Skin epidermis (tissue), 12 donors: ENCODE measurements around the gene USP13.
A peak's percentile ranks its signal among the peaks of the same experiment; 100 is the strongest.
"Not testable (repeated sequence)": the region's sequence is repeated elsewhere in the genome, so short reads cannot be mapped to it uniquely, and the experiment has no call there.

Experiments
- H3K27ac ChIP-seq, 21 experiments: fragments of 200-600 bp; sonication (generic) in 11 of 21; one replicate each; pipeline ENCODE4 v1.5.0; 2020; ENCODE audit warnings: mild to moderate bottlenecking in 3 of 21, inconsistent platforms in 2 of 21, moderate library complexity in 2 of 21
- H3K4me3 ChIP-seq, 7 experiments: fragments of 200-600 bp; sonication (generic) in 2 of 7; one replicate each; pipeline ENCODE4 v1.5.0; 2020; ENCODE audit warnings: inconsistent platforms in 2 of 7, mild to moderate bottlenecking in 2 of 7, moderate library complexity in 1 of 7

USP13 gene

DNA sequence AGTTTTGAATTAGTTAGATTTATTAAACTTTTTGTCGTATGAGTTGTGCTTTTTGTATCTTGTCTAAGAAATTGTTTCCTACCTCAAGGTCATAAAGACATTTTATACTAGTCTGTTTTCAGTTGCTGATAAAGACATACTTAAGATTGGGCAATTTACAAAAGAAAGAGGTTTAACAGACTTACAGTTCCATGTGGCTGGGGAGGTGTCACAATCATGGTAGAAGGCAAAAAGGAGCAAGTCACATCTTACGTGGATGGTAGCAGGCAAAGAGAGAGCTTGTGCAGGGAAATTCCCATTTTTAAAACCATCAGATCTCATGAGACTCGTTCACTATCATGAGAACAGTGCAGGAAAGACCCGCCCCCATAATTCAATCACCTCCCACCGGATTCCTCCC lies 30.4 kb downstream of the USP13 start:
- H3K27ac ChIP-seq, H3K4me3 ChIP-seq: not testable (repeated sequence)

DNA sequence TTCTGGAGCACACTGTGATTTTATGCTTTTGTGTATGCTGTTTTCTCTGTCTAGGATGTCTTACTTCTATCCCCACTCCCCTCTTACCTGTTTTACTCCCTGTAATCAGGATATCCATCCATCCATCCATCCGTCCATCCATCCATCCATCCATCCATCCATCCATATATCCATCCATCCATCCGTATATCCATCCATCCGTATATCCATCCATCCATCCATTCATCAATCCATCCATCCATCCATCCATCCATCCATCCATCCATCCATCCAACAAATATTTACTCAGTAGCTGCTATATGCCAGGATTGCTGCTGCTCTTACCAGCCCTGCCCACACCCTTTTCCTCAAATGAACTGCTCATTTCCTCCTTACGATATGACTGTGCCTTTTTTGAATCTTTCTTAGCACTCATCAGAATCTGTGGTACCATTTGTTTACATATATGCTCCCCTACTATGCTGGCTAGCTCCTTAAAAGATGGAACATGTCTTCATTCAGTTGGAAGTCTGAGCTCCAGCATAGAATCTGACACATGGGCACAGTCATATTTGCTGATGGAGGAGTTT lies 35.2 kb downstream of the USP13 start:
- Histone ChIP-seq H3K4me3 (no peak overlapping the region), H3K27ac (no peak overlapping the region)

DNA sequence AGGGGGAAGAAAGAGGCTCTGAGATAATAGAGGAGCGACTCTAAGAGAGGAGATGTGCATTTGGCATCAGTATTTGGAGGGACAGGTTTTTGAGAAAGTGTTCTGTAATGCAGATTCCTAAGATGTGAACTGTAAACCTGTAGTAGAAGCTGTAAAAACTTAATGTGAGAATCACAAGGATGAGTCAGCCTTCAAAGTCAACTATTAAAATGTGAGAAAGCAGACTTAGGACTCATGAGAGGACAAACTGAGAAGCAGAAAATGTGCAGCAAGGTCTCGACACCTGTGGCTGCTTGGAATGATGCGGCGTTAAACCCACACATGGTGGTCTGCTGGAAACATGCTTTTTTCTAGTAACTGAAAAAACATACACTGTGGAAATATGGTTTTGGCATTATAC lies 36.0 kb downstream of the USP13 start:
- Histone ChIP-seq H3K27ac (no peak overlapping the region), H3K4me3 (no peak overlapping the region)

DNA sequence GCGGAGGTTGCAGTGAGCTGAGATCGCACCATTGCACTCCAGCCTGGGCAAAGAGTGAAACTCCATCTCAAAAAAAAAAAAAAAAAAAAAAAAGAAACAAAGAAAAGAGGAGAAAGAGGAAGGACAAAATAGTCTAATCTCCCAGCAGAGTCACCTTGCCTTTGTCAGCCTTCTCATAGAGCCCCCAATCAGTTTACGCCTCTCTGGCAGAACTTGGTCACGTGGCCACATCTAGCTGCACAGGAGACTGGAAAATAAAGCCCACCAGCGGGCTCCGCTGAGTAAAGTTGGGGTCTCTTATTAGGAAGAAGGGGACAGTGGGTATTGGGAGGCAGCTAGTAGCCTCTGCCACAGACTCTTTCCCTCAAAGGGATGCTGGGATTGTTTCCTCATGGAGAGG lies 41.9 kb downstream of the USP13 start:
- H3K27ac ChIP-seq: no peak overlapping the region
- H3K4me3 ChIP-seq: no peak overlapping the region

DNA sequence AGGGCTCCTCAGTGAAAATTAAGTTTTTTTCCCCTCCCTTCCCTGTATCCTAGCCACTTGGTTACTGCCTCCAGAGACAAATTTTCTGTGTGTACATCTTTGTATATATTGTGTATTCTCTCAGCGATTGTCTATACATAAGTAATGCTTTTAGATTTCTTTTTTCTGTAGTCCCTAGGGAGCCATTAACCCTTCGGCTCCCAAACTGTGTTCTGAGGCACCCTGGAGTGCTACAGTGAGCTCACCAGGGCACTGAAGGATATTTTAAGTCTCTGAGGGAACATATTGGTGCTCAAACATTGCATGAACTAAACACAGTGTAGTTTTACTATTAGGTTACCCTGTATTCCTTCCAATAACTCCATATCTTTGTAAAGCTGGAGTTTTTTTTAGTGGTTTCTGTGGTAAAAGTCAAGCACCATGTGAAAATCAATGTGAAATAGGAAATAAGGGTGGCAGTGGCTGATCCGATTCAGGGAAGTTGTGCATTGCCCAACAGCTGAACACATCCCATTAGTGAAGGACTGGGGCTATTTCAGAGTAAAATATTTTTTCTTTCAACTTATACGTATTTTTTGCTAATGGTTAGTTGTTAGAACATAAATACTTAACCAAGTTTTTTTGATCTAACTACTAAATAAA lies 43.0 kb downstream of the USP13 start:
- H3K4me3 ChIP-seq: no peak overlapping the region
- H3K27ac ChIP-seq: no peak overlapping the region

DNA sequence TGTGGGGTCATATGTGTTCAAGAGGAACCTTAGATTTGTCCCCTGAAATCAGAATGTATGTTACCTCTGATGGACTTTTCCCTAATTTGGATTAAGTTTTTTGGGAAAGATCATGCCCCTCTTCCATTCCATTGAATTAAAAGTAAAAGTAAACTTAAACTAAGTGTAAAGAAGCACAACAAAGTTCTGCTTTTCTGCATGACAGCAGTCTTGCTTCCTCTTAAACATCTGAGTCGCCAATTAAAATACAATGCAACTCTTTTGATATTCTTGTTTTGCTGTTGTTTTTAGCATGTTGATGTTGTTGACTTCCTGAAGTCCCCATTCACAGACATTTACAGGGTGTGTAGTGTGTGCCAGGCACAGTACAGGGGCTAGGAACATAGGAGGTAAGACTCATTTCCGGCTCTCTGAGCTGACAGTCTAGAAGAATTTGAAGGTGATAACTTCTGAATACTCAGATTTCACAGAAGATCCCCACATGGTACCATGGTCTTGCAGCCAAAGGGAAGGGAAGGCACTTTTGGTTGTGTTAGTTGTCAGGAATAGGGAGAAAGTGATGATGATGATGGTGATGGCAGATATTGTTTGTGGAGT lies 45.0 kb downstream of the USP13 start:
- Histone ChIP-seq H3K4me3 (no peak overlapping the region), H3K27ac (no peak overlapping the region)

DNA sequence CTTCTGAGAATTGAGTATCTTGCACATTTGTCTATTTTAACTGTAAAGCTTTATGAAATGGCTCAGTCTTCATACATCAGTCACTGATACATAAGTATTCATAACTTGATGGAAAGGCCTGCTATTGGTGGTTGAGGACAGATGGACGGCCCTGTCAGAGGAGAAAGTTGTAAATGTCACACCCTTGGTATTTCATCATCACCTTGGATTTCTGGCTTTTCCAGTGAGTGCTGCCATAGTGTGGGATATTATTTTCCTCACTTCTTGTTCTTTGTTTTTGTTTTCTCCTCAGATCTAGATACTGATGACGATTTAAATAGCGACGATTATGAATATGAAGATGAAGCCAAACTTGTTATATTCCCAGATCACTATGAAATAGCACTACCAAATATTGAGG lies 47.9 kb downstream of the USP13 start:
- H3K4me3 ChIP-seq: no peak overlapping the region
- H3K27ac ChIP-seq: no peak overlapping the region

DNA sequence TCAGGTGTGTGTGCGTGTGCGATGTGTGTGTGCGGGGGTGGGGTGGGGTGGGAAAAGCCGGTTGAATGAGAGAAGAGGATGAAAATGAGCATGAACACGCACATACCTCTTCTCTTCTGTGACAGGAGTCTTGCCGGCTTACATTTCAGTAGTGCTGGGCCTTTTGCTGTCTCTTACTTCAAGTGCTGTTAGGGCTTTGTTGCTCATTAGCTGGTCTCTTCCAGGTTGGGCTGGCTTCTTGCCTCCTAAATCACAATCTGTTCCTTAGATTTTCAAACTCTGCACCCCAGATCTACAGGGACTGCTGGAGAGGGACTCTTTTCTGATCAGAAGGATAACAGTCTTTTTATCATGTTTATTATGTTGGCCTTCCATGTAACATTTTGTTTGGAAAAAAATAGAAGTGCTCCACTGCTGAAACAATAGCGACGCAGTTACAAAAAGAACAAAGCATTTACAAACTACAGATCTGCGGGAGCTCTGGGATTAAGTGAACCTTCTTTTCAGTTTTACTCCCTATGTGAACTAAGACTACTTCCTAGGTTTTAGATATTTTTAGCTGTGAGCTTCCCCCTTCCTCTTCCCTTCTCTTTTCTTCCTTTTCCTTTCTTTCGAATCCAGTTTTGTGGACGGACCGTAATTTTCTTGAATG lies 48.5 kb downstream of the USP13 start:
- Histone ChIP-seq H3K27ac (no peak overlapping the region), H3K4me3 (no peak overlapping the region)

DNA sequence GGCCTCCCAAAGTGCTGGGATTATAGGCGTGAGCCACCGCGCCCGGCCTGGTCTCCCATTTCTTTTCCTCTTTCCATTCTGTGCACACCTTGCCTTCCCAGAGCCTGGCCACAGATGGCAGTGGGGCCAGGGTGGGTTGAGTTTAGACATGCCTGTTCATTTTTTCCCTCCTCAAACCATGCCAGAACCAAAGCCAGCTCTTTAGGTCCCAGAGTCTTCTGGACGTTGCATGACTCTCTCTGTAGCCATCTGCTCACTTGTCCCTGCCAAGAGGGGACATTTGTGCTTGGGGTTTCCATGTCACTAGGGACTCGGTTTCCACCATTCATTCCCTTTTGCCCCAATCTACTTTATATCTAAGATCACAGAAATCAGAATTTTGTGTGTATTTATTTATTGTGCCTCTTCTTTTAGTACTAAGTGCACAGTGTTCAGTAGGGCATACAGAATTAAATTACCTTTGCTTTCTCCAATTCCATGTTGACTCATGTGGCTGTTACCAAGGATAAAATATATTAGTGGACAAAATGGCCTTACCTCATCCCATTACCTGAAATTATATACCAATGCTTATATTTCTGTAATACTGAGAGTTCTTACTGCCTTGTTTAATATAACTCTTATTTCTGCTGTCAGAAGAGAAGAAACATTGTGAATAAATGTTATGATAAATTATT lies 49.6 kb downstream of the USP13 start:
- no peak overlapping the region for H3K4me3 ChIP-seq
- no peak overlapping the region for H3K27ac ChIP-seq

DNA sequence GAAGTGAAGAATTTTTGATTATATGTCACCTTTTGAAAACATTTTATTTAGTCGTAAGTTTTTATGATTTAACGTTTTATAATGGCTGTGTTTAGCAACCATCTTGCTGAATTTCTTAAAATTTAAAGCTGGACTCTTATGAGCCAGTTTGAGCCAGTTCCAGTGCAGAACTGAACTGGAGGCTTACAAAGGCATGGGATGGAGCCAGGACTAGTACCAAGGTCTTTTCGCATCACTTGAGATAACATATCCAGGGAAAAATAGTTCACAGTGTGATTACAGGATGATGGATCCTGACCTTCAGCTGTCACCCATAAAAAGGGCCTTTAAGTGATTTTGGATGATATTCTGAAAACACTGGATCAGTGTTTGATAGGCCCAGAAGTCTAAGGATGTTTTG lies 51.0 kb downstream of the USP13 start:
- Histone ChIP-seq H3K27ac (no peak overlapping the region), H3K4me3 (no peak overlapping the region)

DNA sequence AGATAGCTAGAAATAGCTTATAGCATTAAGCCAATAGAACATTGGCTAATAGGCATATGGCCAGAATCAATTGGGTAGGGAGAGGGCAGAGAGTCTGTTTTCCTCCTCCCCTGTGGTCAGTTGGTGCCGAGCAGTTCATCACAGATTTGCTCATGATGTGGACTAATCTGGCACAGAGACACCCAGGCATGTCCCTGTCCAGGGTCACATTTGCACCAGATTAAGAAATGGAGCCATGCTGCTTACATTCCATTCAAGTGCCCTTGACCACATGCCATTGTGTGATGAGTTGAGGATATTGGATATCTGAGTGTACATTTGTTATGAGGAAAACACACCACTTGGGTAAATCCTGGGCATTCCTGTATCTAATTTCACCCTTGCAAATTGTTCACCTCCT lies 53.4 kb downstream of the USP13 start:
- H3K4me3 ChIP-seq: no peak overlapping the region
- H3K27ac ChIP-seq: no peak overlapping the region

DNA sequence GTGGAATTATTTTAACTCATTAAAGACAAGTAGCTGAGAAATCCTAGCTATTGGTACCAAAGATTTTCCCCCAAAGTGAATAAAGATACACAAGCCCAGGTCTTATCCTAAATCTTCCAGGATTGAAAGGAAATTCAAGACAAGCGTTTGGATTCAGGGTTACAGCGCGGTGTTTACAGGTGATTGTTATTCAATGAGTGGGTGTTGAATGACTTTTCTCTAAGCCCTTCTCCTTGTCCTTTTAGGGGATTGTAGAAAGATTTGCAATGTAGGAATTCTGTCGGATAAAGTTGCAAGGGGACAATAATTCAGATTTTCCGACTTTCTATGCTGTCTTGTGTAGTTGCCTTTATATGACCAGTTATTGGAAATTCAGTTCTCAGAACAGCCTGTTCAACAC lies 57.2 kb downstream of the USP13 start:
- no peak overlapping the region for H3K4me3 ChIP-seq
- H3K27ac ChIP-seq: no peak overlapping the region

DNA sequence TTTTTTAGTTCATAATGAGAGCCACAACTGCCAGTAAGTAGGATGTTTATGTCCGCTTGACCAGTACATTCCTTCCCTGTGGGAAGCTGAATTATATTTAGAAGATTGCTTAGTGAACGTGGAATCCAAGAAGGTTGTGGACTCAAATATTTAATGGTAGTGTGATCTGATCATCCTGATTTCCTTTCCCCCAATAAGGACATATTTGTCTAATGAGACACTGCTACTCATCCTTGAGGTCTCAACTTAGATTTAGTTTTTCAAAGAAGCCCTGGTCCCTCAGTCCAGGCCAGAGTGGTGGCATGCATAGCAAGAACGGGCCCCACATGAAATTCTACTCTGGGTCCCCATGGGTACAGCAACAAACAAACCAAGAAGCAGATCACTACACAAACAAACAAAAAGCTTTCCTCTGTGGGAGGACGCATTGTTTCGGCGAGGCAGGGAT lies 60.8 kb downstream of the USP13 start:
- Histone ChIP-seq H3K4me3 (no peak overlapping the region), H3K27ac (peak overlapping the region in 2 of 21 experiments; percentile 64 to 69)

DNA sequence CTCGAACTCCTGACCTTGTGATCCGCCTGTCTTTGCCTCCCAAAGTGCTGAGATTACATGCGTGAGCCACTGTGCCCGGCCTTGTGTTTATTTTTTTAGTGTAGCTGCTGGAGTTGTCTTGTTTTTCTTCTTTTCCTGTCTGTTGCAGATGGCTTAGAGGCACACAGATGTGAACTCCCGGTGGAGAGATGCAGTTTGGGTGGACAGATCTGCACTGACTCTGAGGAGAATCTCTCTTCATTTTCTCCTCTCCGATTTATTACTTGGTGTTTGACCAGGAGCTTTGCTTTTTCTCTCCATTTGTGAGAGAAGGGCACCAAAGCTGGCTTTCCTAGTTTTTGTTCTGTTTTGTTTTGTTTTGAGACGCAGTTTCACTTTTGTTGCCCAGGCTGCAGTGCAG lies 62.7 kb downstream of the USP13 start:
- Histone ChIP-seq H3K27ac (peak overlapping the region in 1 of 21 experiments; percentile 40), H3K4me3 (no peak overlapping the region)

DNA sequence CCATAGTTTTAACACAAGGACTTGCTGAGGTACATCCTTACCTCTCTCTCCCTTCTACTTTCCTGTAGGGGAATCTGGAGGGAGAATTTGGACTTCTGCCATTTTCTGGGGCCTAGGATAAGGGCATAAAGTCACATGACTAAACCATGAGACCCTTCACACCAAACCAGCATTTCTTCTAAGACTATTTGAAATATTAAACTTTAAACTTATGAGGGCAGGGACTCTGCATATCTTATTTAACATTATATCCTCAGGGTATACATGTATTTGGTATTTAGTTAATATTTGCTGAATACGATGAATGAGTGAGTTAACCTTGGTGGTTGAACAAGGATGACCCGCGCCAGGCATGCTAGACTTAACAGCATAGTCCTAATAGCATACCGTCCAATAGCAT lies 63.4 kb downstream of the USP13 start:
- Histone ChIP-seq H3K4me3 (no peak overlapping the region), H3K27ac (peak overlapping the region in 1 of 21 experiments; percentile 40)

DNA sequence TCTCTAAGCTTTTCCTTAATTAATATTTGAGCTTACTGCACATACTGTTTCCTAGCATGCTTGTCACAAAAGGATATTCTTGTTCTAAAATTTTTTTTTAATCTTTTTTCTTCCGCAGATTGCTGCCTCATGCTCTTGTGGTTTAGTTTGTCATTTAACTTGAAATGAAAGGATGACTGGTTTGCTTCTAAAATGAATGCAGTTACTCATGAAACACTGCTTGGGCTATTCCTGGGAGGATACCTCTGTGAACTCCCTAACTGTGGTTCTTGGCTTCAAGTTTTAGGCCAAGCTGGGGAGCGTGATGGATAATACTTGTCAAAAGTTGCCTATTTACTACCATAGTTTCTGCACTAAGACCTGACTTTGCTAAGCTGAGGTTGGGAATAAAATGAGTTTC lies 64.0 kb downstream of the USP13 start:
- peak overlapping the region in 1 of 21 experiments; percentile 45 for H3K27ac ChIP-seq
- H3K4me3 ChIP-seq: no peak overlapping the region

DNA sequence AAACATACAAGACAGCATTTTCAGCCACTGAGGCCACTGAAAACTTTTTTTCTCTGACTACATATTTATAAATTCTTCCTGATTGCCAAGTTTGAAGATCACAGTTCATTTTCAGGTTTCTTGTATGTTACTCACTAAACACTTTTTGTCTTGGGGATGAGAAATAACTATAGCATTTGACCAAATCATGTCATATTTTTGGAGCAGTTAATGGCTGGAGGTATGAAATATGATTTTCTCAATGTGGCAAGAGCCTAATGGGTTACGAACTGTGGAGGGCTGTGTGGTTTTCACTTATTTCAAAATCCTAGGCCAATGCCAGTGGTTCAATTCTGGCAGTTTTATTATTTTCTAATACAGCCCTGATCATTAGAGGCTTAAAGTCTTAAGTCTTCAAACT lies 64.4 kb downstream of the USP13 start:
- Histone ChIP-seq H3K27ac (peak overlapping the region in 1 of 21 experiments; percentile 45), H3K4me3 (no peak overlapping the region)

DNA sequence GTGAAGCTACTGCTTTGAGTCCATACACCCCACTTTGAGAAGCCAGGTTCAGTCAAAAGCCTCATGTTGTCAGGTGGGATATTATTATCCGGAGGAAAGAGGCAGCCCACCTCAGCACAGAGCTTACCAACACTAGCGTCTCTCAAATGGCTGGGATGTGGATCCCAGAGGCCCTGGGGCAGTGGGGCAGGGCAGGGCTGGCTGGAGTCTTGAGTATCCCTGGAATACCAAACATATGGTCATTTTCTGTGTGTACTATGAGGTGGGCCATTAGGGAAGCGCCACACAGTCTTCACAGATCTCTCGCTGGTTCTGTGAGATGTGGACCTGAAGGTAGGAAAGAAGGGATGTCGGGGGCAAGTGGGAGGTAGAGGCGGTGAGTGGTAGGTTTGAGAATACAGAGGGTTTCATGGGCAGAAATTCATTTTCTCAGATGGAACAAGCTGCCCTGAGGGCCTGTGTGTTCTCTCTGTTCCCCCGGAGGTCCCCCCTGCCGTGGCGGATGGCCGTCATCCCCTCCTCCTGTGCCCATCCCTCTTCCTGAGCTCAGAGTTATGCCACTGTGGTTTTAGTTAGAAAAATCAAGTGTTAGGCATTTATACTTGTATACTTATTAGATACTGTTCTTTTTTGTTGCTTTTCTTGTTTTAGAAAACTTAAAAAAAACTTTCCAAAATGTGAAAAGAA lies 66.4 kb downstream of the USP13 start:
- no peak overlapping the region for H3K27ac ChIP-seq
- no peak overlapping the region for H3K4me3 ChIP-seq

DNA sequence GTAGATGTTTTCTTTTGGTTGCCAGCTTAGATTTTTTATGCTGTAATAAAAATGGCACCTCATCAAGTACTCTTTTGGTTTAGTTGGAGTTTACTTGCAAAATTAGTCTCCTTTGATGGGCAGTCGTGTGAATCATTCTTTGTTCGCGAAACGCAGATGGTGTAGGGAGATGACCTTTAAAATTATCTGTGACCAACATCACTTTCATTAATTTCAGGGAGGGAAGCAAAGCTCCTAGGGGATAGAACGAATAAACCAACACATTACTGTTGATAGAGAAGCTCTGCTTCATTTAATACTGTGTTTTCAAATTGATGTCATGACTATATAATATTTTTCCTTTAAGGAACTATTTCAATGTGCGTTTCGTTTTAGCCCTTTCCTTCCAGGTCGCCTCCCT lies 67.4 kb downstream of the USP13 start:
- no peak overlapping the region for H3K27ac ChIP-seq
- H3K4me3 ChIP-seq: no peak overlapping the region

DNA sequence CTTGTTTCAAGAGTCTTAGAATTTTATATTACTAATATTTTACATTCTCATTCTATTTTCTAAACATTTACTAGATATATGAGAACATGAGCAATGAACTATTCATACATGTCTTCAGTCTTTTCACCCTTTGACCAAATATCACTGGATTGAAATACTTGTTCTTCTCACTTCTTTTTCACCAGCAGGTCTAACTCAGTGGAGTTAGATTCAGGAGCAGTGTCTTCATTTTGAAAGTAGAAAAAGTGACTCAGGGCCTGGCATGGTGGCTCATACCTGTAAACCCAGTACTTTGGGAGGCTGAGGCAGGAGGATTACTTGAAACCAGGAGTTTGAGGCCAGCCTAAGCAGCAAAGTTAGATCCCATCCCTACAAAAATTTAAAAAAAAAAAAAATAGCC lies 70.8 kb downstream of the USP13 start:
- no peak overlapping the region for H3K4me3 ChIP-seq
- H3K27ac ChIP-seq: no peak overlapping the region
